ENCODE measurements around the gene CD8B2.
"Not testable (repeated sequence)": the region's sequence is repeated elsewhere in the genome, so short reads cannot be mapped to it uniquely, and the experiment has no call there.

The CD8B2 gene

GRCh38 chr2:106513391-106513790, 26.2 kb downstream of the CD8B2 start:
- DNase-seq, result not testable (repeated sequence)

- not testable (repeated sequence) for DNase-seq
Measured at GRCh38 chr2:106514827-106515226, 27.7 kb downstream of the CD8B2 start.

DNA sequence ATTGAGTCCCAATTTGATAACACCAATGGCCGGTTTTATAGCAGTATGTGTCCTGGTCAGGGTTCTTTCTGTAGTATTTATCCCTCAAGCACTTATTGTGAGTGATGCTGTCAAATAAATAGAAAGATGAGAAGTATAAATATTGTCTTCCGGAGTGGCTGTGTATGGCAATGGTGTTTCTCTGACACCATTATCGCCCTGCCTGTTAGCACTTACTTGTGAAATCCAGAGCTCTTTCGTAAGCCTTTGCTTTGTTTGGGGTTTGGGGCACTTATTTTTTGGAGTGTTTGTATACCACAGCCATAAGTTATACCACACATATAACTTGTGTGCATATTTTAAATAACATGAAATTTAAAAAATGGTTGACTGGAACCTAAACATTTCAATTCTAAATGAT, 29.3 kb downstream of the CD8B2 start:
- no peak for DNase-seq

- DNase-seq, result no peak
Measured at GRCh38 chr2:106516864-106517263, 29.7 kb downstream of the CD8B2 start.

DNA sequence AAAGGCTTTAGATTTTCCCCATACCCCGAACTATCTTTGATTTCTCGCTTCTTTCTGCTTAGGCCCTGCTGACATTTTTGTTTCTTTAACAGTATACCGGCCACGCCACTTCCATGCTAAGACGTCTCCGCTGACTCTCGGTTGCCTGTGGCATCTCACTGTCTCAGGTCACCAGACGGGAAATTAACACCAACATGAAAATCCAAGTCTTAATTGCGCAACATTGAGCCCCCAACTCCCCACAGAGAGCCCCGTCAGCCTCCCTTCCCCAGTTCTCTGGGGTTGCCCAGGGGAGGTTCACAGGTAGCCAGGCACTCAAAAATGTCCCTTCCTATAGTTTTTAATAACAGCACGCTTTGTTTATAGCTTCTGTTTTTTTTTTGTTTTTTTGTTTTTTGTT, 30.2 kb downstream of the CD8B2 start:
- no peak for DNase-seq

GRCh38 chr2:106519767-106520166, 32.6 kb downstream of the CD8B2 start:
- DNase-seq, result no peak

DNA sequence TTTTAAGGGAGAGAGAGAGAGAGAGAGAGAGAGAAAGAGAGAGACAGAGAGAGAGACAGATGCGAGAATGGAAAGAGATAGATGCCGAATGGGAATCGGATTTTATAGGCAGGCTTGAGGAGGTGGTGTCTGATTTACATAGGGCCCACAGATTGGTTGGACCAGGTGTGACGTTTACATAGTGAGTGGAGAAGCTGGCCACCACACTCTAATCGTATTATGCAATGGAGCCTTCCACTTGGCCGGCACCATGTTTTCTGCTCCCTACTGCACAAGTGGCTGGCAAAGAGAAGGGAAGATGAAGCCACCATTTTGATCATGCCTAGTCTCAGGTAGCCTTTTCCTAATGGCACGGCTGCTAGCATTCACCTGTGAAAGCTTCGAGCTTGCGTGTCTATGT, 33.9 kb downstream of the CD8B2 start:
- DNase-seq, result no peak

- no peak for DNase-seq
Measured at GRCh38 chr2:106523976-106524665, 37.0 kb downstream of the CD8B2 start.

DNA sequence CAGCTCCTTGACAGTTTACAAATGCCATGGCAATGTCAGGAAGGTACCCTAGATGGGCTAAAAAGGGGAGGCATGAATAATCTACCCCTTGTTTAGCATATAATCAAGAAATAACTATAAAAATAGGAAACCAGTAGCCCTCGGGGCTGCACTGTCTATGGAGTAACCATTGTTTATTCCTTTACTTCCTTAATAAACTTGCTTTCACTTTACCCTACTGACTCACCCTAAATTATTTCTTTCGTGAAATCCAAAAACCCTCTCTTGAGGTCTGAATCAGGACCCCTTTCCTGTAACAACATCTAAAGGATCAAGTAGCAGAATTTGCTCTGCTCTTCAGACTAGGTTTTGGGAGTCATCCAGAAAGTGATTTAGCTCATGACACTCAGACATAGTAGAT, 43.7 kb downstream of the CD8B2 start:
- DNase-seq, result no peak

GRCh38 chr2:106531676-106532214, 44.6 kb downstream of the CD8B2 start:
- DNase-seq, result no peak

- no peak for DNase-seq
Measured at GRCh38 chr2:106532236-106532635, 45.1 kb downstream of the CD8B2 start.

- no peak for DNase-seq
Measured at GRCh38 chr2:106534471-106534870, 47.3 kb downstream of the CD8B2 start.

DNA sequence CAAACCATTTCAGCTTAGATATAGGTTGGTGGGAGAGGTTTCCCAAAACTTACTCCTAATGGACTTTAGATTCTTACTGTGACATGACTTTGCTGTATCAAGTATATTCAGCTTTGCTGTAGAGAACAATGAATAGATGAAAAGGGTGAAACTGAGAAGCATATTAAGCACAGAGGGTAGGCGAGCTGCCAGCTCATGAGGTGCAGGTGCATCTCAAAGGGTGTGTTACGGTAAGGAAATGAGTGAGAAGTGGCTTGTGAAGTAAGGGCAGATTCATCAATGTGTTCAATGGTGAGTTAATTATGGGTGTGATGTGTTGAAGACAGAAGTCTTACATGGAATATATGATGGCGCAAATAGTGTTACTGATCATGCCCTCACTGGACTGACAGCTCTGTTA, 49.3 kb downstream of the CD8B2 start:
- DNase-seq, result no peak

DNA sequence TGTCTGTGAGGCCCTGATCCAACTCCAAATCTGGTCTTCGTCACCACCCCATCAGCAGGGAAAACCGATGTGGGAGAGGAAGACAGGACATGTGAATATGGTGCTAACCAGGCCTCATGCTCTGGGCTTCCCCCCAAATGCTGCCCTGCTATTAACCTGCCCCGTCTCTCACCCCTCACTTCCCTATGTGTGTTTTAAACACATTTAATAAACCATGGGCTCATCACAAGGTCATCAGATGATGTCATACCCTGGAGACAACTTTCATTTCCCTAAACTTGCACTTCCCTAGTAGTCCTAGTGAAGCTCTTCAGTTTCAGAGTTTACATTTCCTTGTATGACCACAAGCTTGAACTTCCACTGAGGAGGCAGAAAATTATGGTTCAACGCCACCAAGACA, 49.9 kb downstream of the CD8B2 start:
- no peak for DNase-seq

DNA sequence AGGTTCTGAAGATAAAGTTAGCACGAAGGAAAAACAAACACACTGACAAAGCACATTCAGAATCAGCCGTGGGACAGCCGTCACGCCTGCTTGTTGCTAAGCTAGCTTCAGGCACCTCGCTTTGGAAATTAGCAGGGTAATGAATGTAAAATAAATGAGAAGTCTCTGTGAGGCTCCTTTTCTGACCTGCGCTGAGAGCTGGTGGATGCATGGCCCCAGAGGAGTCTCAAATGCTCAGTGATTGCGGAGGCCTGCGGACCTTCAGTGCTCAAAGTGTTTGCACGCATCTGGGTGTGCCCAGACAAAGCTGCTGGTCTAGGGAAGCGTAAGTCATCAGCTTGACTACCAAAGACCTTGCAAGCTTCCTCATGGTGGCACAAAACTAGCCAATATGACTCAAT, 50.6 kb downstream of the CD8B2 start:
- DNase-seq, result no peak

- DNase-seq, result no peak
Measured at GRCh38 chr2:106540886-106541285, 53.7 kb downstream of the CD8B2 start.

GRCh38 chr2:106541333-106541732, 54.2 kb downstream of the CD8B2 start:
- DNase-seq, result no peak

DNA sequence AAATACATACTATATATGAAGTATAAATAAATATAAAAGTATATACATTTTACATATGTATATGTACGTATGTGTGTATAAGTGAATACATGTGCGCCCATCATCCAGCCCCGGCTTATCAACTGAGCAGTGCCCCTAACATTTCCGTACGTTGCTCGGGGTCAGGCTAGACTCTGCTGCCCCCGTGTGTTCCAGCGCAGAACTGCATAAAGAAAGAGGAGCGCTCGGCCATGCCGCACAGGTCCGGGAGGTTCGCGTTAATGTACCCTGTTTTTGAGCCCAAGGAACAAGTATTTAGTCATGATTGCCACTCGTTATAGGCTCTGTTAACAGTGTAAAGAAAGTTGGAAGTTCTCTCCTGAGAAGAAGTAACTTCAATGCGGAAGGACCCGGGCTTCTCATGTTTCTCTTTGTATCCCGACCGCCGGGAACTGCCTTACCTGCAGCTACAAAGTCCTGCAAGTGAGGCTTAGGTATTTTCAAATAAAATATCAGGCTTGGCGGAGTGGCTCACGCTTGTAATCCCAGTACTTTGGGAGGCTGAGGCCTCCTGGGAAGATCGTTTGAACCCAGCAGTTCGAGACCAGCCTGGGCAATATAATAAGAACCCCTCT, 55.7 kb downstream of the CD8B2 start:
- DNase-seq, result peak; percentile 78 to 83

GRCh38 chr2:106545007-106545406, 57.8 kb downstream of the CD8B2 start:
- no peak for DNase-seq

DNA sequence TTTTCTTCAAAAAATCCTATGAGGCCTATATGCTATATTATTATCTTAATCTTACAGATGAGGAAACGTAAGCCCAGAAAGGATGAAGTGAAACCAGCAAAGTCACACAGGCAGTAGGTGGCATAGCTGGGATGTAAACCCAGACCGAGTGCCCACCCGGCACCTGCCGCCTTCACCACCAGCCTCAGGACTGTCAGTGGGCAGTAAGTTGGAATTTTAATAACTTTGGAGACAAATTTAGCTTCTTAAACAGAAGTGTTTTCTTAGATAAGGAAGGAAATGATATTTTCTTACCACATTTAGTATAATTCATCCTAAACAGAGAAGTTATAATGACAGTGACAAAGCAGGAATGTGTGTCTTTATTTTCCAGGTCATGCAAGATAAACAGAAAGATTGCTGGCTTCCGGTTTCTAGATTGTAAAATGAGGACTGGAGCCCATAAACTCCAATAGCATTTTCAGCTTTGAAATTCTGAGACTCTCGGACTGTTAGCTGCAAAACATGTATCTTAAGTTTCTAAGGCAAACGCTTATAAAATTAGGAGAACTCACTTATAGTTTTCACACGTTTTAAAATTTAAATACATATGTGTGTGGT, 59.3 kb downstream of the CD8B2 start:
- no peak for DNase-seq

DNA sequence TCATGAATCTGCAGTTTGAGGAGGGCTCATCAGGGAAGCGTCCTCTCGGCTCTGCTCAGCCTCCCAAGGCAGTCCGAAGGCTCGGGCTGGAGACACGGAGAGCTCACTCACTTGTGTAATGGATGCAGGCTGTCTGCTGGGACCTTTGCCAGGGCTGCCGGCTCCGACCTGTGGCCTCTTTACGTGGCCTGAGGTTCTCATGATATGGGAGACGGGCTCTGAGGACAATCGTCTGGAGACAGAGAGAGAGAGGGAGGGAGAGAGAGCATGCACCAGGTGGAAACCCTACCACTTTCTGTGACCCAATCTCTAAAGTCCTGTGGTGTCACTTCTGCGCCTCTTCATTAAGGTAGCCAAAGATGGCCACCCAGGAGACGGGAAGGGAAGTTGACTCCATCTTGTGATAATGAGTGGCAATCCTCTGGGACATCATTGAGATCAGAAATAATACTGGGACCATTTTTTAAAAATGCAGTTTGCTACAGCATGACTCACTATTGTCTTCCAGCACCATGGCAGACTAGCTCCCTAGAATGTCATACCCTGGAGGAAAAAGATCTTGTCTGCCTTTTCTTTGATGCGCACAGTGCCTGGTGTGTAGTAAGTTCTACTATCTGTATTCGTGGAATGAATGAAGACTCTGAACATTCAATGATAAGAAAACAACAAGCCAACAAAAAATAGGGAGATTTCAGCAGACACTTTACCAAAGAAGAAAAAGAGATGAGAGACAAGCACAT, 60.2 kb downstream of the CD8B2 start:
- no peak for DNase-seq

DNA sequence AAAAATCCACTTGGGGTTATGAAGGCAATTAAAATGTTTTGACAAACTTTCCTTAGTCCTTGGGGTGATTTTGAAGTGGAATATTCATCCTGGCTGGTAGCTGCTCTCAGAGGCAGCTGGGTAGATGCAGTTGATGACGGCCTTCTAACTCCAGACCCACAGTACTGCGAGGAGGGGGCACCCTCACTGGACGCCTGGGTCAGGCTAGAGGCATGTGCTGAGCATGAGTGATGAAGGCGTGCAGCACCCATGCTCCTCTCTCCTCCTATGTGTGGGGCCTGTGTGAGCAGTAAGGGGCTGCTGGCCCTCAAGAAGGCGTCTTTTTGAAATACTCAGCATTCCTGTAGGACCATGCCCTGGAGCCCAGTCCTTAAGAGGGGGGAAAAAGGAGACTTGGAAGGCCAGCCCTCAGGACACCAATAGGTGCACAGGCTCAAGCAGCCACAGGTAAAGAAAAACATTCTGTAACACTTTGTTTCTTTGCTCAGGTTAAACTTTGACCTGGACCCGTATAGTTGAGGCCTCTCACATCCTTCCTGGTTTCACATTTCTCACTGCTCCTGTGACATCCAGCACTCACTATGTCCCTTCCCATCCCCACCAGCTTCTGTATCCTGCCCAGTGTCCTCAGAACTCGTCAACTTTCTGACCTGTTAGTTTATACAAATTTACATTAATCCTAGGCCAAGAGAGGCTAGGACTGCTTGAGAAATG, 64.4 kb downstream of the CD8B2 start:
- DNase-seq, result no peak

- DNase-seq, result no peak
Measured at GRCh38 chr2:106552921-106553320, 65.8 kb downstream of the CD8B2 start.

Data from stimulated activated CD4-positive, alpha-beta T cell treated with anti-CD3 and anti-CD28 coated beads, Interleukin-2, amount 100 ng/mL, for 48 hours (primary cell).